CD4-positive, alpha-beta T cell treated with Interleukin-6 at 100 ng/mL for 8 hours (primary cell): ENCODE measurements around the gene WFIKKN2.
A peak's percentile ranks its signal among the peaks of the same experiment; 100 is the strongest.

Experiments used
- DNase-seq: peaks from one replicate; pipeline ENCODE4 v3.0.0-alpha.2; 2020; ENCODE audit warnings: mixed read lengths, low spot score

The WFIKKN2 gene

GRCh38 chr17:50834429-50835300 is 721 bp upstream of the WFIKKN2 start:
- no peak for DNase-seq

- DNase-seq = no peak
These were observed 1.4 kb downstream of the WFIKKN2 start for GRCh38 chr17:50836826-50837225.

GRCh38 chr17:50837286-50837979 is 2.0 kb downstream of the WFIKKN2 start:
- DNase-seq = no peak

- DNase-seq = no peak
These were observed 2.9 kb downstream of the WFIKKN2 start for GRCh38 chr17:50837980-50838954.

- DNase-seq = no peak
These were observed 4.4 kb downstream of the WFIKKN2 start for GRCh38 chr17:50839591-50840310.

- DNase-seq = no peak
These were observed 5.0 kb downstream of the WFIKKN2 start for GRCh38 chr17:50840311-50840851.

- DNase-seq = no peak
These were observed 6.0 kb downstream of the WFIKKN2 start for GRCh38 chr17:50841277-50841948.

GRCh38 chr17:50841949-50842354 is 6.6 kb downstream of the WFIKKN2 start:
- DNase-seq = peak; percentile 46

- DNase-seq = no peak
These were observed 7.2 kb downstream of the WFIKKN2 start for GRCh38 chr17:50842506-50843149.

GRCh38 chr17:50843150-50843905 is 7.9 kb downstream of the WFIKKN2 start:
- DNase-seq = no peak

- DNase-seq = no peak
These were observed 8.8 kb downstream of the WFIKKN2 start for GRCh38 chr17:50844117-50844700.

GRCh38 chr17:50845240-50846147 is 10.1 kb downstream of the WFIKKN2 start:
- DNase-seq = no peak

- DNase-seq = no peak
These were observed 12.2 kb downstream of the WFIKKN2 start for GRCh38 chr17:50847566-50847965.

- DNase-seq = no peak
These were observed 12.7 kb downstream of the WFIKKN2 start for GRCh38 chr17:50848039-50848438.

- DNase-seq = no peak
These were observed 13.3 kb downstream of the WFIKKN2 start for GRCh38 chr17:50848711-50849110.

- no peak for DNase-seq
These were observed 15.3 kb downstream of the WFIKKN2 start for GRCh38 chr17:50850640-50851039.

- DNase-seq = no peak
These were observed 17.7 kb downstream of the WFIKKN2 start for GRCh38 chr17:50853015-50853615.
